K562 (cell line): ENCODE results near the gene CCDC27. TPM values are rescaled to one million over a fixed set of nuclear protein-coding genes. Genes with fewer than 3 reads are reported as not detected.

ENCODE experiments used
- ATAC-seq: fragments of 200-7000 bp; cut with Tn5 transposase; 3 replicates; pipeline ENCODE4 v1.9.1; 2020; ENCODE audit warnings: moderate library complexity
- BruUV-seq: library from RNA; stranded (reverse); fragments of 400-500 nt; replicated peaks from 2 replicates; lab custom pipeline; 2021; lab: Mats Ljungman, UMichigan
- CTCF ChIA-PET: fragments of 300-600 bp; formaldehyde crosslinking; extraction: SDS; loops from one replicate; lab custom pipeline; 2021; ENCODE audit warnings: low intra/inter-chr PET ratio; lab: Yijun Ruan, JAX
- POLR2A ChIA-PET: fragments of 300-600, 350-650 bp; sonication (Branson Sonifier 250); formaldehyde crosslinking; extraction: SDS; loops from one replicate; lab custom pipeline; 2021; ENCODE audit warnings: antibody characterized with exemption, inconsistent platforms; lab: Yijun Ruan, JAX
- DNase-seq, 4 experiments: peaks; one replicate each; pipeline versions ENCODE4 v3.0.0 to v3.0.0-alpha.2; 2011 to 2018; ENCODE audit warnings: low spot score in 3 of 4, mixed read lengths in 3 of 4; ENCODE audit errors: extremely low read depth in 1 of 4
- FAIRE-seq: peaks from 2 replicates; lab custom pipeline; 2011; peaks lifted over from hg19 to GRCh38; lab: Jason Lieb, UNC
- H2AFZ ChIP-seq: 2 replicates; pipeline ENCODE4 v1.6.0; 2011; ENCODE audit warnings: low read depth, low read length, control low read depth, inconsistent platforms
- H3K27ac ChIP-seq: fragments of 200-600 bp; 3 replicates; pipeline ENCODE4 v1.8.0; 2011; ENCODE audit warnings: low read depth, mild to moderate bottlenecking, control low read depth, inconsistent platforms, low read length, moderate library complexity, mixed read lengths; ENCODE audit errors: extremely low read depth
- H3K27me3 ChIP-seq, 2 experiments: fragments of 300-600 bp in 1 of 2; 2 replicates in 1 of 2; 3 replicates in 1 of 2; pipeline versions ENCODE4 v1.6.0 to v1.8.0; 2011; ENCODE audit warnings: inconsistent platforms in 2 of 2, low read length in 2 of 2, mild to moderate bottlenecking in 1 of 2, mixed read lengths in 1 of 2, moderate library complexity in 1 of 2; ENCODE audit not compliant: control insufficient read depth in 2 of 2, insufficient read depth in 2 of 2
- H3K36me3 ChIP-seq: fragments of 300-600 bp; 3 replicates; pipeline ENCODE4 v1.8.0; 2011; ENCODE audit warnings: mild to moderate bottlenecking, low read length, inconsistent platforms; ENCODE audit not compliant: control insufficient read depth, insufficient read depth
- H3K4me1 ChIP-seq, 2 experiments: fragments of 200-600 bp in 1 of 2; replicated peaks in 1 of 2; 2 replicates in 1 of 2; 3 replicates in 1 of 2; pipeline versions ENCODE4 v1.5.1 to v1.8.0; 2011; ENCODE audit warnings: inconsistent platforms in 2 of 2, low read length in 2 of 2, mild to moderate bottlenecking in 1 of 2, mixed read lengths in 1 of 2, moderate library complexity in 1 of 2; ENCODE audit not compliant: control insufficient read depth in 2 of 2, insufficient read depth in 2 of 2
- H3K4me2 ChIP-seq: 2 replicates; pipeline ENCODE4 v1.6.1; 2011; ENCODE audit warnings: low read length, control low read depth, inconsistent platforms, mixed read lengths; ENCODE audit not compliant: insufficient read depth
- H3K4me3 ChIP-seq: fragments of 200-600 bp; sonication (generic), shearing (Covaris generic); 2 replicates; pipeline ENCODE4 v1.5.1; 2016; ENCODE audit warnings: control low read depth, inconsistent platforms
- H3K79me2 ChIP-seq: fragments of 200-600 bp; 3 replicates; pipeline ENCODE4 v1.8.0; 2011; ENCODE audit warnings: low read length, inconsistent platforms; ENCODE audit not compliant: control insufficient read depth, insufficient read depth
- H3K9ac ChIP-seq, 2 experiments: 2 replicates each; pipeline versions ENCODE4 v1.6.0 to v1.6.1; 2011; ENCODE audit warnings: low read depth in 2 of 2, low read length in 2 of 2, control low read depth in 1 of 2, inconsistent platforms in 1 of 2, mild to moderate bottlenecking in 1 of 2, mixed read lengths in 1 of 2; ENCODE audit not compliant: insufficient read depth in 1 of 2
- H3K9me1 ChIP-seq: one replicate; pipeline ENCODE4 v1.6.0; 2011; ENCODE audit warnings: inconsistent platforms, mild to moderate bottlenecking, low read length, moderate library complexity; ENCODE audit not compliant: control insufficient read depth, insufficient read depth
- H3K9me3 ChIP-seq: replicated peaks from 2 replicates; pipeline ENCODE4 v1.5.1; 2011; ENCODE audit warnings: low read depth, low read length, inconsistent platforms; ENCODE audit not compliant: control insufficient read depth, insufficient read depth
- H4K20me1 ChIP-seq: replicated peaks from 2 replicates; pipeline ENCODE4 v1.6.1; 2011; ENCODE audit warnings: low read length, inconsistent platforms, mixed read lengths; ENCODE audit not compliant: control insufficient read depth, insufficient read depth
- ATF7 ChIP-seq: fragments of 450-650 bp; IDR thresholded peaks from 2 replicates; pipeline ENCODE4 v1.7.1; 2014; ENCODE audit warnings: mild to moderate bottlenecking, moderate library complexity
- DPF2 ChIP-seq: fragments of 450-650 bp; IDR thresholded peaks from 2 replicates; pipeline ENCODE4 v1.6.1; 2016
- MEIS2 ChIP-seq: fragments of 450-650 bp; IDR thresholded peaks from 2 replicates; pipeline ENCODE4 v1.6.1; 2014; ENCODE audit warnings: mild to moderate bottlenecking; ENCODE audit not compliant: partially characterized antibody
- MTA3 ChIP-seq: fragments of 450-650 bp; formaldehyde crosslinking; IDR thresholded peaks from 2 replicates; pipeline ENCODE4 v1.6.1; 2017; ENCODE audit warnings: mild to moderate bottlenecking, borderline replicate concordance
- SP1 ChIP-seq: sonication (generic); formaldehyde crosslinking; IDR thresholded peaks from 2 replicates; pipeline ENCODE4 v1.8.1; 2022; ENCODE audit warnings: mild to moderate bottlenecking, missing genetic modification reagents
- SRF ChIP-seq, 2 experiments: fragments of 250-450, 450-650 bp in 1 of 2; sonication (Bioruptor Pico) in 1 of 2; sonication (generic) in 1 of 2; formaldehyde crosslinking; IDR thresholded peaks; 2 replicates each; pipeline versions ENCODE4 v1.5.0 to v1.5.1; 2020 to 2022; ENCODE audit warnings: mild to moderate bottlenecking in 1 of 2, missing genetic modification reagents in 1 of 2
- WGBS: fragments of 100-300 bp; shearing (Covaris generic); methylation state at CpG from one replicate; pipeline ENCODE4 v1.1.6; 2016; ENCODE audit warnings: low coverage, mixed read lengths; ENCODE audit not compliant: insufficient coverage; ENCODE audit errors: missing lambda C conversion rate; 5-methylcytosine and 5-hydroxymethylcytosine counted together
- in situ Hi-C: fragments of 300-500 bp; cut with MboI; formaldehyde crosslinking; loops from 4 replicates; pipeline ENCODE4 v1.15.0; 2018; ENCODE audit warnings: inconsistent platforms, mixed read lengths
- intact Hi-C: fragments of 100-400 bp; cut with micrococcal nuclease; formaldehyde crosslinking; loops from 2 replicates; pipeline ENCODE4 v1.14.2; 2022
- polyA plus RNA-seq, 8 experiments: library from polyadenylated mRNA; depleted of rRNA in 4 of 8; stranded (reverse) in 5 of 8; unstranded in 3 of 8; fragments of >200 nt; fragmentation: Nextera tagmentation in 2 of 8; fragmentation: Illumina TruSeq in 1 of 8; extraction: Ambion mirVana in 2 of 8; extraction: Trizol in 1 of 8; gene quantifications; 2 replicates each; pipeline versions ENCODE4 v1.2.1 to v1.2.3, GENCODE V29; 2011 to 2014; ENCODE audit warnings: inconsistent platforms in 1 of 8, missing spikeins in 1 of 8
- total RNA-seq, 7 experiments: library from RNA; depleted of rRNA in 6 of 7; stranded (reverse); fragments of >200 nt in 6 of 7; fragmentation: Illumina TruSeq in 2 of 7; extraction: Trizol in 2 of 7; gene quantifications; 2 replicates each; pipeline versions ENCODE4 v1.2.1 to v1.2.3, GENCODE V29; 2011 to 2021; ENCODE audit warnings: low replicate concordance in 1 of 7
- TF ChIP-seq, protein P1 (sequence below): sonication (generic); formaldehyde crosslinking; IDR thresholded peaks from 2 replicates; pipeline ENCODE4 v1.8.1; 2023; ENCODE audit warnings: mild to moderate bottlenecking, missing genetic modification reagents
- TF ChIP-seq, protein P2 (sequence below): sonication (generic); formaldehyde crosslinking; IDR thresholded peaks from 2 replicates; pipeline ENCODE4 v1.8.0; 2023; ENCODE audit warnings: missing genetic modification reagents, mild to moderate bottlenecking, borderline replicate concordance

CCDC27 gene
- total and polyA plus RNA-seq, 9 of the 15 experiments (the other 6 are each of a cell fraction or from before 2014, with no cell fraction given) = 0.01 to 0.04 TPM; not detected in 7

DNA sequence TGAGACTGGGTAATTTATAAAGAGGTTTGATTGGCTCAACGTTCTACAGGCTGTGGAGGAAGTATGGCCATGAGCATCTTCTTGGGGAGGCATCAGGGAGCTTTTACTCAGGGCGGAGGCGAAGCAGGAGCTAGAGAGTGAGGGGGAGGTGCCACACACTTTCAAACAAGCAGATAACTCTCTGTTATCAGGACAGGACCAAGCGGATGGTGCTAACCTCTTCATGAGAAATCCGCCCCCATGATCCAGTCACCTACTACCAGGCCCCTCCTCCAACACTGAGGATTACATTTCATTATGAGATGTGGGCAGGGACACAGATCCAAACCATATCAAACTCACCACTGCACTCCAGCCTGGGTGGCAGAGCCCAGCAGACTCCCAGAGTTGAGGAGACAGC, 55.5 kb downstream of the CCDC27 start (continued):
- TF ChIP-seq ATF7 (0 out of 2 replicates have a peak, but pooled peaks have one; percentile 12), MEIS2 (peak; percentile 85), DPF2 (peak; percentile 66), SP1 (CRISPR knock-in tag) (no peak), SRF (CRISPR knock-in tag; IDR thresholded peaks at IDR 0.05) (no peak), MTA3 (peak; percentile 59; the same call in 1 of the 2 replicates)

DNA sequence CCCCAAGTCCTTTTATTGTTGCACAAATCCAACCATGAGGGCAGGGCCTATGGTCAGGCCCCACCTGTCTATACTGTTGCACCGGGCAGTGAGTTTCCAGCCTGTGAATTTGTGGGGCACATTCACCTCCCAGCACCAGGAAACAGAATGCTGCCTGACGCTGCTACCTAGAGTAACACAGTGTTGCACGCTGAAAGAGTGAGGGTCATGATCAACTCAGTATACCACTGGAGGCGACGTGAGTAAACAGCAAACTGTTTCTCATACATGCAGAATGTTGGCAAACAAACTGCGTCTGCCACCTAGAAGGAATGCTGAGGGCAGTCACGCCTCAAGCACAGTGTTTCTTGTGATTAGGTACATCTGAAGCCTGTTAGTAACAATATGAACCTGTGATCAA, 57.4 kb downstream of the CCDC27 start:
- Histone ChIP-seq H3K9ac (no peak overlapping the region), H3K4me3 (no peak overlapping the region), H4K20me1 (no peaks in the 10 kb centered on the region), H2AFZ (0 out of 2 replicates have a peak overlapping the region, but pooled peaks have one; percentile 20), H3K9me1 (no peaks in the 10 kb centered on the region), H3K79me2 (no peaks in the 10 kb centered on the region), H3K4me2 (no peak overlapping the region), H3K27me3 (no peaks in the 10 kb centered on the region), H3K36me3 (0 out of 3 replicates have a peak, but pooled peaks cover 3% of the 10 kb centered on the region), H3K27ac (no peak overlapping the region), H3K4me1 (peaks cover 18 to 23% of the 10 kb centered on the region in 2 experiments; a peak in 4 of 5 replicates), H3K9me3 (no peaks in the 10 kb centered on the region)
- FAIRE-seq = no peak
- POLR2A ChIA-PET = interaction anchor here (0.6 kb wide), 1 partner anchor 184 kb away, joined by 3 read pairs; no protein-coding TSS in a partner anchor
- TF ChIP-seq, protein P1, sequence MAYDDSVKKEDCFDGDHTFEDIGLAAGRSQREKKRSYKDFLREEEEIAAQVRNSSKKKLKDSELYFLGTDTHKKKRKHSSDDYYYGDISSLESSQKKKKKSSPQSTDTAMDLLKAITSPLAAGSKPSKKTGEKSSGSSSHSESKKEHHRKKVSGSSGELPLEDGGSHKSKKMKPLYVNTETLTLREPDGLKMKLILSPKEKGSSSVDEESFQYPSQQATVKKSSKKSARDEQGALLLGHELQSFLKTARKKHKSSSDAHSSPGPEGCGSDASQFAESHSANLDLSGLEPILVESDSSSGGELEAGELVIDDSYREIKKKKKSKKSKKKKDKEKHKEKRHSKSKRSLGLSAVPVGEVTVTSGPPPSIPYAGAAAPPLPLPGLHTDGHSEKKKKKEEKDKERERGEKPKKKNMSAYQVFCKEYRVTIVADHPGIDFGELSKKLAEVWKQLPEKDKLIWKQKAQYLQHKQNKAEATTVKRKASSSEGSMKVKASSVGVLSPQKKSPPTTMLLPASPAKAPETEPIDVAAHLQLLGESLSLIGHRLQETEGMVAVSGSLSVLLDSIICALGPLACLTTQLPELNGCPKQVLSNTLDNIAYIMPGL = no peak
- TF ChIP-seq, protein P2, sequence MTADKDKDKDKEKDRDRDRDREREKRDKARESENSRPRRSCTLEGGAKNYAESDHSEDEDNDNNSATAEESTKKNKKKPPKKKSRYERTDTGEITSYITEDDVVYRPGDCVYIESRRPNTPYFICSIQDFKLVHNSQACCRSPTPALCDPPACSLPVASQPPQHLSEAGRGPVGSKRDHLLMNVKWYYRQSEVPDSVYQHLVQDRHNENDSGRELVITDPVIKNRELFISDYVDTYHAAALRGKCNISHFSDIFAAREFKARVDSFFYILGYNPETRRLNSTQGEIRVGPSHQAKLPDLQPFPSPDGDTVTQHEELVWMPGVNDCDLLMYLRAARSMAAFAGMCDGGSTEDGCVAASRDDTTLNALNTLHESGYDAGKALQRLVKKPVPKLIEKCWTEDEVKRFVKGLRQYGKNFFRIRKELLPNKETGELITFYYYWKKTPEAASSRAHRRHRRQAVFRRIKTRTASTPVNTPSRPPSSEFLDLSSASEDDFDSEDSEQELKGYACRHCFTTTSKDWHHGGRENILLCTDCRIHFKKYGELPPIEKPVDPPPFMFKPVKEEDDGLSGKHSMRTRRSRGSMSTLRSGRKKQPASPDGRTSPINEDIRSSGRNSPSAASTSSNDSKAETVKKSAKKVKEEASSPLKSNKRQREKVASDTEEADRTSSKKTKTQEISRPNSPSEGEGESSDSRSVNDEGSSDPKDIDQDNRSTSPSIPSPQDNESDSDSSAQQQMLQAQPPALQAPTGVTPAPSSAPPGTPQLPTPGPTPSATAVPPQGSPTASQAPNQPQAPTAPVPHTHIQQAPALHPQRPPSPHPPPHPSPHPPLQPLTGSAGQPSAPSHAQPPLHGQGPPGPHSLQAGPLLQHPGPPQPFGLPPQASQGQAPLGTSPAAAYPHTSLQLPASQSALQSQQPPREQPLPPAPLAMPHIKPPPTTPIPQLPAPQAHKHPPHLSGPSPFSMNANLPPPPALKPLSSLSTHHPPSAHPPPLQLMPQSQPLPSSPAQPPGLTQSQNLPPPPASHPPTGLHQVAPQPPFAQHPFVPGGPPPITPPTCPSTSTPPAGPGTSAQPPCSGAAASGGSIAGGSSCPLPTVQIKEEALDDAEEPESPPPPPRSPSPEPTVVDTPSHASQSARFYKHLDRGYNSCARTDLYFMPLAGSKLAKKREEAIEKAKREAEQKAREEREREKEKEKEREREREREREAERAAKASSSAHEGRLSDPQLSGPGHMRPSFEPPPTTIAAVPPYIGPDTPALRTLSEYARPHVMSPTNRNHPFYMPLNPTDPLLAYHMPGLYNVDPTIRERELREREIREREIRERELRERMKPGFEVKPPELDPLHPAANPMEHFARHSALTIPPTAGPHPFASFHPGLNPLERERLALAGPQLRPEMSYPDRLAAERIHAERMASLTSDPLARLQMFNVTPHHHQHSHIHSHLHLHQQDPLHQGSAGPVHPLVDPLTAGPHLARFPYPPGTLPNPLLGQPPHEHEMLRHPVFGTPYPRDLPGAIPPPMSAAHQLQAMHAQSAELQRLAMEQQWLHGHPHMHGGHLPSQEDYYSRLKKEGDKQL = no peak
- CTCF ChIA-PET = no interaction called here
- no peak for DNase-seq
- ATAC-seq = no peak
- intact Hi-C loops (no loop called here), in situ Hi-C loops (no loop called here)
- WGBS = 45% methylated on average over 7 of the region's 7 CpGs
- BruUV-seq = no TSS peak
